WI38 (cell line): ENCODE results near the gene ABCB6.

Experiments used
- H3K4me3 ChIP-seq: 2 replicates; pipeline ENCODE4 v1.5.1; 2011; ENCODE audit warnings: low read depth, mild to moderate bottlenecking, control low read depth, low read length
- TF ChIP-seq, protein P1 (sequence below): IDR thresholded peaks from 2 replicates; pipeline ENCODE4 v1.5.1; 2012; ENCODE audit warnings: low read depth, mild to moderate bottlenecking, control low read depth, low read length

The ABCB6 gene

DNA sequence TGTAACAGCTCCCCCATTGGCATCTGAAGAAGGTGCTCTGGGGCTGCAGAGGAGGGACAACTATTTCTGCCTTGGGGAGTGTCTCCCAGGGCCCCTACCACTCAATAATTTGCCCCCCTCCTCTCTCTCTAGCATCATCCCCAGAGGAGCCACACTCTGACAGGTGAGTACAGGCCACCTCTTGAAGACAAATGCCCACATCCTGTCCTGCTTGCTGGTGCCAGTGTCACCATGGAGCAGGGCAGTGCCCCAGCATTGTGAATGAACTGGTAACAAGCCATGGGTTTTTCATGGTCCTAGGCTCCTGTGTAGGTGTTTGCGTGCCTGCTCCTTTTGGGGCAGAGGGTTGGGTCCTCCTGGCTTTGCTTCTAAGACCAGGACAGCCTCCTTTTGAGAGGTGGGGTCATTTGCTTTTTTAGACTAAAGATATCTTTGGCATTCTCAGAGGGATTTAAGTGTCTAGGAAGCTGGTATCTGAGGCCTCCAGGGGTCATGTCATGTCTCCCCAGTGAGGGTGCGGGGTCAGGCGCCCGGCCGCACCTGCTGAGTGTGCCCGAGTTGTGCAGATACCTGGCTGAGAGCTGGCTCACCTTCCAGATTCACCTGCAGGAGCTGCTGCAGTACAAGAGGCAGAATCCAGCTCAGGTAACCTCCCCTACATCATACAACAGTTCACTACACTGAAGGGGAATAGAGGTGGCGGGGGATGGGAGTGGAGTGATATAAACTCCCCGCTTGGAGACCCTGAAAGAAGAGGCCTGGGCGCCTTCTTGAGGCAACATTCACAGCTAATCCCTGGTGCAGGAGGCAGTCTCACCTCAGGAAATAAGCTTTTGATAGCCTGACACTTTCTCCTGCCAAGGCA lies 38.9 kb downstream of the ABCB6 start:
- H3K4me3 ChIP-seq: peak overlapping the region; percentile 65
- TF ChIP-seq, protein P1, sequence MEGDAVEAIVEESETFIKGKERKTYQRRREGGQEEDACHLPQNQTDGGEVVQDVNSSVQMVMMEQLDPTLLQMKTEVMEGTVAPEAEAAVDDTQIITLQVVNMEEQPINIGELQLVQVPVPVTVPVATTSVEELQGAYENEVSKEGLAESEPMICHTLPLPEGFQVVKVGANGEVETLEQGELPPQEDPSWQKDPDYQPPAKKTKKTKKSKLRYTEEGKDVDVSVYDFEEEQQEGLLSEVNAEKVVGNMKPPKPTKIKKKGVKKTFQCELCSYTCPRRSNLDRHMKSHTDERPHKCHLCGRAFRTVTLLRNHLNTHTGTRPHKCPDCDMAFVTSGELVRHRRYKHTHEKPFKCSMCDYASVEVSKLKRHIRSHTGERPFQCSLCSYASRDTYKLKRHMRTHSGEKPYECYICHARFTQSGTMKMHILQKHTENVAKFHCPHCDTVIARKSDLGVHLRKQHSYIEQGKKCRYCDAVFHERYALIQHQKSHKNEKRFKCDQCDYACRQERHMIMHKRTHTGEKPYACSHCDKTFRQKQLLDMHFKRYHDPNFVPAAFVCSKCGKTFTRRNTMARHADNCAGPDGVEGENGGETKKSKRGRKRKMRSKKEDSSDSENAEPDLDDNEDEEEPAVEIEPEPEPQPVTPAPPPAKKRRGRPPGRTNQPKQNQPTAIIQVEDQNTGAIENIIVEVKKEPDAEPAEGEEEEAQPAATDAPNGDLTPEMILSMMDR: no peak

DNA sequence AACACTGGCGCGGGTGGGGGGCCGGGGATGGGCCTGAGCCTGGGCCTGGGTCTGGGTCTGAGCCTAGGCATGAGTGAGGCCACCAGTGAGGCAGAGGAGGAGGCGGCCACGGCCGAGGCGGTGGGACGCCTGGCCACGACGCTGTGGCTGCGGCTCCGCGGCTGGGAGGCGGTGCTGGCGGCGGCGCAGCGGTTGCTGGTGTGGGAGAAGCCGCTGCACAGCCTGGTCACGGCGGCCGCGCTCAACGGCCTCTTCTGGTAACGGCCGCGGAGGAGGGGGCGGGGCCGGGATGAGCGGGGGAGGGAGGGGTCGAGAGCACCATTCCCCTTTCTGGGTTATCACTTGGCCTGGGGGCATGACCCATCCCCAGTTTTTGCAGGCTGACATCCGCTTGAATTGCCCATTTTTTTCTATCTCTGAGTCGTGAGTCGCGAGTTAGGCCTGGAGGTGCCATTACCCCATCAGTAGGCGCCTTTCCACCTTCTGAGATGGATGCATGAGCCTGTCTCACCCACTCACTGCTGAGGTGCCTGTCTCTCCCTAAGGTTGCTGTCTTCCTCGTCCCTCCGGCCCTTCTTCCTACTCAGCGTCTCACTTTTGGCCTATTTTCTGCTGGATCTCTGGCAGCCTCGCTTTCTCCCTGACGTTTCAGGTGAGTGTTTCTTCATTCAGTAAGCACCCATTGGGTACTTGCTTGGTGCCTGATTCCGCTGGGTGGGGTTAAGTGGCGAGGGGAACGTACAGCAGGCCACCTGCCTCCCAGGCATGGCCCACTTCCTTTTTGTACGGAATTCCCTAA lies 40.2 kb downstream of the ABCB6 start:
- TF ChIP-seq, protein P1: no peak

DNA sequence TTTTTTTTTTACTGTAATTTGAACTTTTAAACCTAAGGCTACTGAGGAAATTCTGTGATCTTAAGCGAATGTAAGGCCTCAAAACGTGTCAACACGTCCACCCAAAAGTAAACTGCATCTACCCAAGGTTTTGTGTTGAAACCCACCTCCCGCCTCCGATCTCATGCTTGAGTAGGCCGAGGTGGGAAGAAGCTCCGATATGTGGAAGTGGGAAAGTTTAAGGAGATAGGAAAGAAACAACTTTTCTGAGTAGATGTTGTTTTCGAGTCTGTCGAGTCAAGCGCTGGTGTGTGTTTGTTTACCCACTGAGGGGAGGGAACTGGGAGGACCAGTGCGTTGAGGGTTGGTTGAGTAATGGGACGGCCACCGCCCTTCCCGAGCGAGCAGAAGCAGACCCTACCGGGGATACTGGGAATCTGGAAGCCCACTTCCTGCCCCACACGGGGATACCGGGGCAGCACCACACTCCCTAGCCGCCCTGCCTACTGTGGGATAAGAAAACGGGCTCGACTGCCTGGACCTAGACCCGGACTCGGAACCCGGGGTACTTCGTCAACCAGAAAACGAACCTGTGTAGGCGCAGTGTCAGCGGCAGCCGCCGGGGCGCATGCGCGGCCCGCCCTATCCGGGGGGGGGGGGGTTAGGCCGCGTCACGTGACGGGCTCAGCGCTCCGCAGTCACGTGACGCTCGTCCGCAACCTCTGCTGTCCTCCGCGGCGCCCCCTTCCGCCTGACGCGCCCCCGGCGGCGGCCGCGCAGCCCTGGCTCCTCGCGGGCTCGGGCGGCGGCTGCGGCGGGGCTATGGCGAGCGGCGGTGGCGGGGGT lies 41.0 kb downstream of the ABCB6 start, which contains the start of gene RETREG2:
RETREG2 (plus strand) TSS at position 724 of the 825 bp plus-strand sequence; CDS start at position 802, 78 bp downstream.
- TF ChIP-seq, protein P1: 0 out of 2 replicates have a peak, but pooled peaks have one; percentile 4

More for the DNA sequence above, 40.2 kb downstream of the ABCB6 start:
- peak overlapping the region; percentile 65 for H3K4me3 ChIP-seq

DNA sequence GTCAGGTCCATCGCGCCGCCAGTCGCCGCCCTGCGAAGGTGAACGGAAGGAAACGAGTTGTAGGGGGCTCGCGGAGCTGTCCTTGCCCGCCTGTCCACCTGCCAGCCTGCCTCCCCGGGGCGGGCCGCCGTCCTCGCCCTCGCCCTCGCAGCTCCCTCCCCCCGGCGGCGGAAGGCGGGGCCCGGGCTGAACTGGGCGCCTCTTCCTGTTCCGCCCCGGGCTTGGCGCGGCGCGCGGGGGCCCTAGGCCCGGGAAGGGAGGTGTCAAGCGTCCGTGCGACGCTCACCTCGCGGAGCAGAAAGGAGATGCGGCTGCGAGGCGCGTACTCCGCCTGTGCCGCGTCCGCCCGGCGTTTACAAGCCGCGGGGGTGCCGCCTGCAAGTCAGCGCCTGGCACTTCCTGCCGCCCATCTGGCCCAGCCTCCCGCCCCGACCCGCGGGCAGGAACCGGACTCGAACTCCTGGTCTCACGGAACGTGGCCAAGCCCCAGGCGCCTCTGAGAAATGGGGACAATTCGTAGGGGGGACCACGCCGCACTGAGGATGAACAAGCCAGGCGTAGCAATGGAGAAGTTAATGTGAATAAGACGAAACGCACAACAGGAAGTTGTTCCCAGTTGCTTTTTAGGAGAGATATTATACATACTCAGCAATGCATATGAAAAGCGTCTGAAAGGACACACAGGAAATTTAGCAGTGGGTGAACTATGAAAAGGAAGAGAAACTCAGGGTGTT lies 41.8 kb downstream of the ABCB6 start, which contains the start of gene CNPPD1:
CNPPD1 (minus strand) TSS at position 108 of the 734 bp plus-strand sequence; CDS start at position 11, 97 bp downstream.
- H3K4me3 ChIP-seq: peak within 1 kb of the TSS; percentile 84
- TF ChIP-seq, protein P1: no peak

More for the DNA sequence above, 41.0 kb downstream of the ABCB6 start, which contains the start of gene RETREG2:
- peak within 1 kb of the TSS; percentile 84 for H3K4me3 ChIP-seq

DNA sequence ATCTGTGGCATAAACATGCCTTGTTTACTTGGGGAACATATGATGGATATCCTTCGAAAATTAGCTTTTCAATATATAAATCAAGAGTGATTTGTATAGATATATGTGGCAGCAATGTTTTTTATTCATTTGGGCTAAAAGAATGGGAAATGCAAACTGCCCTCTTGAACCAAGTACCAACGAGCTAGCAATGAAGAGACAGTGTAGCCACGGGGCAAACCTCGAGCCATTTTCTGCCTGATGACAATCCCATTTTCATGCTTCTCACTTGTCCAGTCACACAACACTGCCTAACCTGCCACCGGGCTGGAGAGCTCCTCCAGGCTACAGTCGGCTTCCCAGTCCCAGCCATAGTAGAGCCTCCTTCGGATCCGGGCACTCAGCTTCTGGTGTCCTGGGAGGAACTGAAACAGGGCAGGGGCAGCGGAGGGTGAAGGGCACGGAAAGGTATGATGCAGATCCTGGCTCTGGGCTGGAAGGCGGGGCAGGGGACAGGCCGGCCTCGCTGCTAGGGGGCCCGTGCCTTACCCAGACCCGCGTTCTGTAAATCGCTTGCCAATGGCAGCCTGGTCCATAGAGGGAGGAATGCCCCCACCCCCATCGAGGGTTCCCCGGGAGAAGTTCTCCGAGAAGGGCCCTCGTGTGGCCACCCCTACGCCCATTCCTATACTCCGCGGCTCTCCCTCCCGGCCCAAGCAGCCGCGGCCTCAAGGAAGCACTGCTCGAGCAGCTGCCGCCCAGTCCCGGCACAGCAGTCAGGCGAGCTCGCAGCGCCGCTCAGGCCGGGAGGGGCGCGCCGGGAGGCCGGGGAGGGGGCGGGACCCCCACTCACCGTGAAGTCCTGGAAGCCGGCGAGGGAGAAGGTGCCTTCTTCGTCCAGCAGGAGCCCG lies 42.6 kb downstream of the ABCB6 start:
- H3K4me3 ChIP-seq: peak overlapping the region; percentile 84
- TF ChIP-seq, protein P1: no peak

DNA sequence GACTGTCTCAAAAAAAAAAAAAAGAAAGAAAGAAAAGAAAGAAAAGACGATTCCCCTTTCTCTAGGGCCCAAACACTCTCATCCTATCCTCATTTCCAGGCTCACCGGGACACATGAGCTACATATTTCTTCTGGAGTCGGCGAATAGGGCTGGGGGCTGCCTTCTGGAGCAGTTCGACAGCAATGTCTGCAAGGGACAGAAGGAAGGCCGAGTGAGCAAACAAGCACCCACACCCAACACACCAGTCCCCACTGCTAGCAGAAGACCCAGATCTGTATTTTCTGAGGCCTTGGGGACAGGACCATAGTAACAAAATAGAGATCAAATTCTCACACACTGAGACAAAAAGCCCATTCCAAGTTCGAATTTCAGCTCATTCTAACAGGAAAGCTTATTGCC lies 43.3 kb downstream of the ABCB6 start:
- H3K4me3 ChIP-seq: peak overlapping the region; percentile 84
- TF ChIP-seq, protein P1: no peak
